ENCODE data around the gene ANK2. TPM values are rescaled to one million over a fixed set of nuclear protein-coding genes. Genes with fewer than 3 reads are reported as not detected.

ANK2 gene
- total RNA-seq, 1 experiment from 2014 or later = 5.5 TPM

GRCh38 chr4:113051361-113051760 is 1.9 kb downstream of the ANK2 start:
- Histone ChIP-seq H3K9me3 (ENCODE audit: control insufficient read depth, insufficient read depth, low read depth, low read length) (no peaks in the 10 kb centered on the region), H3K4me1 (ENCODE audit: control insufficient read depth, insufficient read depth, low read length) (no peaks in the 10 kb centered on the region), H3K27me3 (ENCODE audit: control insufficient read depth, insufficient read depth, low read length) (no peaks in the 10 kb centered on the region), H3K36me3 (ENCODE audit: control insufficient read depth, insufficient read depth, low read length) (no peaks in the 10 kb centered on the region), H3K4me3 (ENCODE audit: low read depth in 2 of 2, low read length in 2 of 2) (no peak overlapping the region), H3K27ac (ENCODE audit: low read length) (no peak overlapping the region)
- no peak for TF ChIP-seq TCF7L2 (IDR thresholded peaks at IDR 0.05; ENCODE audit: low read depth, low read length)
- TF ChIP-seq, protein P1, sequence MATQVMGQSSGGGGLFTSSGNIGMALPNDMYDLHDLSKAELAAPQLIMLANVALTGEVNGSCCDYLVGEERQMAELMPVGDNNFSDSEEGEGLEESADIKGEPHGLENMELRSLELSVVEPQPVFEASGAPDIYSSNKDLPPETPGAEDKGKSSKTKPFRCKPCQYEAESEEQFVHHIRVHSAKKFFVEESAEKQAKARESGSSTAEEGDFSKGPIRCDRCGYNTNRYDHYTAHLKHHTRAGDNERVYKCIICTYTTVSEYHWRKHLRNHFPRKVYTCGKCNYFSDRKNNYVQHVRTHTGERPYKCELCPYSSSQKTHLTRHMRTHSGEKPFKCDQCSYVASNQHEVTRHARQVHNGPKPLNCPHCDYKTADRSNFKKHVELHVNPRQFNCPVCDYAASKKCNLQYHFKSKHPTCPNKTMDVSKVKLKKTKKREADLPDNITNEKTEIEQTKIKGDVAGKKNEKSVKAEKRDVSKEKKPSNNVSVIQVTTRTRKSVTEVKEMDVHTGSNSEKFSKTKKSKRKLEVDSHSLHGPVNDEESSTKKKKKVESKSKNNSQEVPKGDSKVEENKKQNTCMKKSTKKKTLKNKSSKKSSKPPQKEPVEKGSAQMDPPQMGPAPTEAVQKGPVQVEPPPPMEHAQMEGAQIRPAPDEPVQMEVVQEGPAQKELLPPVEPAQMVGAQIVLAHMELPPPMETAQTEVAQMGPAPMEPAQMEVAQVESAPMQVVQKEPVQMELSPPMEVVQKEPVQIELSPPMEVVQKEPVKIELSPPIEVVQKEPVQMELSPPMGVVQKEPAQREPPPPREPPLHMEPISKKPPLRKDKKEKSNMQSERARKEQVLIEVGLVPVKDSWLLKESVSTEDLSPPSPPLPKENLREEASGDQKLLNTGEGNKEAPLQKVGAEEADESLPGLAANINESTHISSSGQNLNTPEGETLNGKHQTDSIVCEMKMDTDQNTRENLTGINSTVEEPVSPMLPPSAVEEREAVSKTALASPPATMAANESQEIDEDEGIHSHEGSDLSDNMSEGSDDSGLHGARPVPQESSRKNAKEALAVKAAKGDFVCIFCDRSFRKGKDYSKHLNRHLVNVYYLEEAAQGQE (IDR thresholded peaks at IDR 0.05; ENCODE audit: insufficient read depth in 1 of 2, low read depth in 2 of 2, low read length in 1 of 2) = no peak
- TF ChIP-seq POLR2AphosphoS5 (IDR thresholded peaks at IDR 0.05; ENCODE audit: low read depth, low read length) = no peak
- TF ChIP-seq SIN3A (IDR thresholded peaks at IDR 0.05; ENCODE audit: borderline replicate concordance, insufficient read depth, low read depth, low read length) = no peak
- TF ChIP-seq, protein P2, sequence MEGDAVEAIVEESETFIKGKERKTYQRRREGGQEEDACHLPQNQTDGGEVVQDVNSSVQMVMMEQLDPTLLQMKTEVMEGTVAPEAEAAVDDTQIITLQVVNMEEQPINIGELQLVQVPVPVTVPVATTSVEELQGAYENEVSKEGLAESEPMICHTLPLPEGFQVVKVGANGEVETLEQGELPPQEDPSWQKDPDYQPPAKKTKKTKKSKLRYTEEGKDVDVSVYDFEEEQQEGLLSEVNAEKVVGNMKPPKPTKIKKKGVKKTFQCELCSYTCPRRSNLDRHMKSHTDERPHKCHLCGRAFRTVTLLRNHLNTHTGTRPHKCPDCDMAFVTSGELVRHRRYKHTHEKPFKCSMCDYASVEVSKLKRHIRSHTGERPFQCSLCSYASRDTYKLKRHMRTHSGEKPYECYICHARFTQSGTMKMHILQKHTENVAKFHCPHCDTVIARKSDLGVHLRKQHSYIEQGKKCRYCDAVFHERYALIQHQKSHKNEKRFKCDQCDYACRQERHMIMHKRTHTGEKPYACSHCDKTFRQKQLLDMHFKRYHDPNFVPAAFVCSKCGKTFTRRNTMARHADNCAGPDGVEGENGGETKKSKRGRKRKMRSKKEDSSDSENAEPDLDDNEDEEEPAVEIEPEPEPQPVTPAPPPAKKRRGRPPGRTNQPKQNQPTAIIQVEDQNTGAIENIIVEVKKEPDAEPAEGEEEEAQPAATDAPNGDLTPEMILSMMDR (IDR thresholded peaks at IDR 0.05) = no peak
- no TSS peak for BruUV-seq (replicated peaks)
- ChIA-PET CTCF (no interaction called here), POLR2A (no interaction called here)
- intact Hi-C loops (cut with micrococcal nuclease; ENCODE audit: unreplicated experiment) = no loop called here
- no peak for DNase-seq (ENCODE audit: low read depth, low spot score)
- no peak for ATAC-seq
- in situ Hi-C loops (cut with HindIII; ENCODE audit: low pct_unique_long_range_greater_than_20kb, low sequenced_read_pairs) = no loop called here

GRCh38 chr4:113052379-113052951 is 3.0 kb downstream of the ANK2 start:
- in situ Hi-C loops (cut with HindIII; ENCODE audit: low pct_unique_long_range_greater_than_20kb, low sequenced_read_pairs) (no loop called here), intact Hi-C loops (cut with micrococcal nuclease; ENCODE audit: unreplicated experiment) (no loop called here)
- BruUV-seq (replicated peaks) = no TSS peak
- ATAC-seq = no peak
- Histone ChIP-seq H3K9me3 (ENCODE audit: control insufficient read depth, insufficient read depth, low read depth, low read length) (no peaks in the 10 kb centered on the region), H3K36me3 (ENCODE audit: control insufficient read depth, insufficient read depth, low read length) (no peaks in the 10 kb centered on the region), H3K4me1 (ENCODE audit: control insufficient read depth, insufficient read depth, low read length) (no peaks in the 10 kb centered on the region), H3K27me3 (ENCODE audit: control insufficient read depth, insufficient read depth, low read length) (no peaks in the 10 kb centered on the region), H3K4me3 (ENCODE audit: low read depth in 2 of 2, low read length in 2 of 2) (no peak overlapping the region), H3K27ac (ENCODE audit: low read length) (no peak overlapping the region)
- no peak for DNase-seq (ENCODE audit: low read depth, low spot score)
- POLR2A ChIA-PET = no interaction called here
- CTCF ChIA-PET = no interaction called here
- TF ChIP-seq TCF7L2 (IDR thresholded peaks at IDR 0.05; ENCODE audit: low read depth, low read length) (no peak), POLR2AphosphoS5 (IDR thresholded peaks at IDR 0.05; ENCODE audit: low read depth, low read length) (no peak), SIN3A (IDR thresholded peaks at IDR 0.05; ENCODE audit: borderline replicate concordance, insufficient read depth, low read depth, low read length) (no peak)
- TF ChIP-seq, protein P2 (IDR thresholded peaks at IDR 0.05) = no peak
- TF ChIP-seq, protein P1 (IDR thresholded peaks at IDR 0.05; ENCODE audit: insufficient read depth in 1 of 2, low read depth in 2 of 2, low read length in 1 of 2) = no peak

All from Panc1 (cell line).